HG03558 (cell line): Measurements from ENCODE around the gene JAKMIP2.
"Not testable (repeated sequence)": the region's sequence is repeated elsewhere in the genome, so short reads cannot be mapped to it uniquely, and the experiment has no call there.

ENCODE experiments used
- ATAC-seq: cut with Tn5 transposase; IDR thresholded peaks from one replicate; pipeline ENCODE4 v1.9.1; 2021; ENCODE audit warnings: moderate number of reproducible peaks; ENCODE audit not compliant: unreplicated experiment; ENCODE audit errors: extremely low read depth

JAKMIP2 gene

DNA sequence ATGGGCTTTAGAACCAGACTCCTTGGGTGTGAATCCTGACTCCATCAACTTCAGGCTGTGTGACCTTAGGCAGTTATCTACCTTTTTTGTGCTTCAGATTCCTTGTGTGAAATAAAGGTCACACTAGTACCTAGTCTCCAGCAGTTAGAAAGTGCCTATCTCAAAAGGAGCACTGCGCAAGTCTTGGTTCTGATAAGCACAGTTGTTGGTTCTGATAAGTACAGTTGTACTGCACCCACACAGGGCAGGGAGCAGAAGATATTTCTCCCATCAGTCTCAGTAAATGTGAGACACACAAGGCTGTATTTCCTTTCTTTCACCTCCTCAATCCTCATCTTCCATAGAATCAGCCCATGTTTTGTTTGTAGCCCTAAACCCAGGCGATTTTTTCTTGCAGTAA, 156.1 kb downstream of the JAKMIP2 start:
- no peak for ATAC-seq

DNA sequence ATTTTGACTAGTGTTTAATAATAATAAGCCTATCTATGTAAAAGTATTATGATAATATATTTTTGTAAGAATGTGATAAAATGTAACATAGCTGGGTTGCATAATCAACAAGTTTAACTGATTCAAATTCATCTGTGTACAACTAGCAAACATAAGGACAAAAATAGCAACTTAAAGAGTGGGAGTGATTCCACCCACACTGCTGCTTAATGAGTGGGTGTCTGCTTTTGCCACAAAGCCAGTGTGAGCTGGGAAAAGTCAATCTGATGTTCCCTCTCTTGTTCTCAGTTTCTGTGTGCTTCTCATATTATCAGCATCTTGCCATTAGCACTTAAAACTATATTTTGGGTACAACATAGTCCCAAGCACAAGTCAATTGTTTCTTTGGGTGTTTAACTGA, 161.5 kb downstream of the JAKMIP2 start:
- no peak for ATAC-seq

DNA sequence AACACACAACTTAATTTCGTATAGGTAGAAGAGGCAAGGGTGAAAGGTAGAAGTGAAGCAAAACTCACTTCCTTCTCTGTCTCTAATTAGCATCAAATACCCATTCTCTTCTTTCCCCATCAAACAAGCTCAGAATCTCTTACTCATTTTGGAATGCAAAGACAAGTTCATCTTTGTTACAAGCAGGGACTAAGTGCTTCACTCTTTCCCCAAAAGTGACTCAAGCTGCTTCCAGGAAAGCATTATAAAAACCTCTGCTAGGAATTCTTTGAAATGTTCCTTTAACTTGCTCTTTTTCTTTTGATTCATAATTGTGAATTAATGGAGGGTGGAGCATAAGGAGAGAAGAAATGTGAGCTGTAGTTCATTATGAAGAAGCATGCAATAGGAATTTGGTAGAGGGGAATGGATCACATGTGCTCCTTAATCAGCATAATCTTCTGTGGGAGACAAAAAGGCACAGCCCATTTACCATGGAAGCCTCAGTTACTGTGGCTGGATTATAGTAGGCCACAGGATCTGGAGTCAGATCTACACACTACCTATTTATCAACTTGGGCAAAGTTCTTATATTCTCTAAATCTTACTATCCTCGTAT, 163.1 kb downstream of the JAKMIP2 start:
- no peak for ATAC-seq

DNA sequence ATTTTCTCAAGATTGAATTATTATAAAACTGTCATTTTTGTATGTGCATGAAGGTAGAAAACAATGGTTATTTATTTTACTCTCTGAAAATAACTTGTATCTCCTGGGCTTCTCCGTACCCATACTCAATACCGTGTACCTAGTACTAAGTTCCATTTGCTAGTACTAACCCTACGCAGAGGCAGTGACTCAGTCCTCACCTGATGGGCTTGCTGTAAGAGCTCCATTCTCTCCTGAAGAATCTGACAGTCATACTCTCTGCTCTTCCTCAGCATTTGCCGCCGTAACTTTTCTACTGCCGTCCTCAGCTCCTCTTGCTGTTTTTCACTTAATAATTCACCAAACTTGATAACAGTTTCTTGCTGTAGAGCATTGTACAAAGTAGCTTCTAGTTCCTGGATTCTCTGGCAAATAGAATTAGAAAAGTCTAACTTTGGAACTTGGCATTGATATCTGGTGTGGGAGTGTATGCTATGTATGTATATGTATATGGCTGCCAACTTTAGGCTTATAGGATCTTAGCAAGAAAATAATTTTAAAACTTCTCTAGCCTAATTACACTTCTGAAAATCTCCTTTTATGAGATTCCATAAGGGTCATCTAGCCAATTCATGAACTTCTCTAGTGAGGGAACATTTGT, 164.7 kb downstream of the JAKMIP2 start:
- ATAC-seq = no peak

DNA sequence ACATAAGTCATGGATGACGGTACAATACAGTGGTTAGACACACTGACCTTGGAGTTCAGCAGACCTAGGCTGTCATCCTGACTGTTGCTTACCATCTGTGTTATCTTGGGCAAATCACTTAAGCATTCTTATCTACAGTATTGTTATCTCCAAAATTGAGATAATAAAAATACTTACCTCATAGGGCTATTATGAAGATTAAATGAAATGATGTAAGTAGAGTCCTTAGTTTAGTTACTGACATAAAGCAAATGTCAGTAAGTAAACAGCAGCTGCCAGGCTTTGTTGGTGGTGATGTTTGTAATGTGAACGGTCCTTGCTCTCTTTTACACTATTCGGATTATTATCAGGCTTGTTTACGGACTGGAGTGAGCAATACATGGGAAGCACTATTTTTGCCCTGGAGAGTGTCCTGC, 165.3 kb downstream of the JAKMIP2 start:
- no peak for ATAC-seq

DNA sequence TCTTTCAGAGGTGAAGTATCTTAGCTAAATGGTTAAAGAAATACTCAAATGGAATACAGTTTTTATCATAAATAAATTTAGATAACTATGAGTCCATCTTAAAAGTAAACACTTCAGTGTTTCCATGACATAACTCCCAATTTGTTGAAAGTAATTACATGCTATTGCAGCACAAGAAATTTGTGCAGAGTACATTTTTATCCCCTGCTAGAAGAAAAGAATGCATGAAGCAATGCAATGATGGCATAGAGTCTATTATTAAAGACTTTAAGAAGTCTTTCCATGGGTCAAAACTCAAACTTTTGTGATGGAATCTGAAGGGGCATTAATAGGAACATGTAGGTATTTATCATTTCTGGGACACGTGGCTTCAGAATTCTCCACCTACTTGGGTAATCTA, 166.1 kb downstream of the JAKMIP2 start:
- ATAC-seq = no peak

DNA sequence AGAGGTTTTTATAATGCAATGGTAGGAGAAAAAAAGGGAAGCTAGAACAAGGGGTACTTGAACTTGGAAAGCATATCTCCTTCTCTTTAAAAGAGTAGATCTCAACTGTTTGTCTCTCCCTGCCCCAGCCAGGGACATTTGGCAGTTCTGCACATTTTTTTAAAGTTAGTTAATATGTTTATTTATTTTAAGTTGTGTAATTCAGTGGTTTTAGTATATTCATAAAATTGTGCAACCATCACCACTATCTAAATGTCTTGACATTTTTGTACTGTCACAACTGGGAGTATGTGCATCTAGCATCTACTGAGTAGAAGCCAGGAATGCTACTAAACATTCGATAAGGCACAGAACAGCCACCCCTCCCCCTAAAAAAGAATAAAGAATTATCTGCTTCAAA, 169.2 kb downstream of the JAKMIP2 start:
- ATAC-seq = no peak

DNA sequence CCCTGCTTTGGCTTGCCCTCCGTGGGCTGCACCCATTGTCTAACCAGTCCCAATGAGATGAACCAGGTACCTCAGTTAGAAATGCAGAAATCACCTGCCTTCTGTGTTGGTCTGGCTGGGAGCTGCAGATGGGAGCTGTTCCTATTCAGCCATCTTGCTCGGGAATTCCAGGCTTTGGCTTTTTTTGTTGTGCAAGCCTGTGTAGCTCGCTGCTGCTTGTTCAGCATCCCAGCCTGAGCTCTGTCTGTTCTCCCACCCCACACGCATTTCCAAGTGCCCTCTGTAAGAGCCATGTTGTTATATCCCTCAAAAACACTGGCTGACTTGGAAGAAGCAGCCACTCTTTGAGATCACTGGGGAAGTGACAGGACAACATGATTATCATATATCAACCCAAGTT, 171.0 kb downstream of the JAKMIP2 start:
- ATAC-seq = no peak

DNA sequence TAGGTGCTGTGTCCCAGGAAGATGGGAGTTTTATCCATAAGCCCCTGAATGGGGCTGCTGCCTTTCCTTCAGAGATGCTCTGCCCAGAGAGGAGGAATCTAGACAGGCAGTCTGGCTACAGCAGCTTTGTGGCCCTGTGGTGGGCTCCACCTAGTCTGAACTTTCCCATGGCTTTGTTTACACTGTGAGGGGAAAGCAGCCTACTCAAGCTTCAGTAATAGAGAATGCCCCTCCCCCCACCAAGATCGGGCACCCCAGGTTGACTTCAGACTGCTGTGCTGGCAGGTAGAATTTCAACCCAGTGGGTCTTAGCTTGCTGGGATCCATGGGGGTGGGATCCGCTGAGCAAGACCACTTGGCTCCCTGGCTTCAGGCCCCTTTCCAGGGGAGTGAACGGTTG, 171.7 kb downstream of the JAKMIP2 start:
- ATAC-seq = no peak

DNA sequence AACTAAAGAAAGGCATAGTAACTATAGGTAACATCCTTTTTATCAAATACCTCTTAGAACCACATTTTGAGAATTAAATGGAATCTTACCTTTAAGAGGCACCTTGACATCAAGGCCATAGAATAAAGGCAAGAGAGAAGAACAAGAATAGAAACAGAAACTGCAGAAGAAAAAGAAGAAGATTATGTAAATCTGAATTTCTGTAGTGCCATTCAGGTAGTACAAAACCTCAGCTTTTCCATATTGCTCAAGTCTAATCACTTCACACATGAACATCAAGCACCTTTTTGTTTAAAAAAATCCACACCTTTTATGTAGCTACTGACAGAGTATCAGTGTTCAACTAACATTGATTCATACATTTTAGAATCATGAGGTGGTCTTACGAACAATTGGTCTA, 180.9 kb downstream of the JAKMIP2 start:
- no peak for ATAC-seq

DNA sequence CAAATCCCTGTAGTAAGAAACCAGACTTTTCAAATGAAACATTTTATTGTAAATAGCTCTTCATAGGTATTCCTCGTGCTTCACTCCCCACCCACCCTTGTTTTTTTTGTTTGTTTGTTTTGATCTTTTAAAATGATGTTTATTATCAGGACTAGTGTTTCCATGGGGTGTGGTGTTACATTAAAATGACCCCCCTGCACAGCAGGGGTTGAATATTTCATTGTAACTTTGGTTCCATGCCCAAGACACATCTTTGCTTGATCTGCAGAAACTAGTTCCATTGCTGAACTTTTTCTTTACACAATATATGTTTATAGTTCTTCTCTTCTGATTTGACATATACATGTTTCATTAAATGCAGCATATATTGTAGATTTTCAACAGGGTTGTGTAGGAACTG, 191.4 kb downstream of the JAKMIP2 start:
- ATAC-seq = no peak

DNA sequence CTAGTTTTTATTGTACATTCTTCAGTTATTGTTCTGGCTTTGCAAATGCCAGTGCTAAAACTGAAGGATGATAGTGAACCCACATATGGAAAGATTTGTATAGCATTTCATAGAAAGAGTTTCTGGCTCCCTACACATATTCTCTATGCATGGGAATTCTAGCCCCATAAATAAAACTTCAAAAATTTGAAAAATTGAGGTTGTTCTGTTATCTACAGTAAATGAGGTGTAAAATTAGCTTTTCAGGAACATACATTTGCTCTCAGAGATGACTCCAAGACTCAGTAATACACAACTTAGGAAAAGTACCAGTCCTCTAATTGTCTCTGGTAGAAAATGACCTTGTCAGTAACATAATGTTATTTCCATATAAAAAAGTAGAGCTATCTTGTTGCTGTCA, 192.4 kb downstream of the JAKMIP2 start:
- no peak for ATAC-seq

DNA sequence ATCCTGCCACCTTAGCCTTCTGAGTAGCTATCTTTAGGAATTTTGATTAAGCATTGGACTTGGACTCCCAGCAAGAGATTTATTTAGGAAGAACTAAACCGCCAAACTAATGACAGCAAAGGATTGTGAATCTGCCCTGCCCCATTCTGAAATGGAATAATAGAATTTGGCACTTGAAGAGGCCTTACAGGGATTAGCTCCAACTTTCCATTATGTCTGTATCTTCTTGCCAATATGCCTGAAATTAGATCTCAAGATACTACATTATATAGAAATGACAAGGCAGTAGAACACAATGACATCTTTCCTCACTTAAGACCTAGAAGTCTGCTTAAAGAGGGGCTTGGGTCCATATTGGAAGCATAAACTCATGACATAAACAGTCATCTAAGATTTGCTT, 195.7 kb downstream of the JAKMIP2 start:
- no peak for ATAC-seq

DNA sequence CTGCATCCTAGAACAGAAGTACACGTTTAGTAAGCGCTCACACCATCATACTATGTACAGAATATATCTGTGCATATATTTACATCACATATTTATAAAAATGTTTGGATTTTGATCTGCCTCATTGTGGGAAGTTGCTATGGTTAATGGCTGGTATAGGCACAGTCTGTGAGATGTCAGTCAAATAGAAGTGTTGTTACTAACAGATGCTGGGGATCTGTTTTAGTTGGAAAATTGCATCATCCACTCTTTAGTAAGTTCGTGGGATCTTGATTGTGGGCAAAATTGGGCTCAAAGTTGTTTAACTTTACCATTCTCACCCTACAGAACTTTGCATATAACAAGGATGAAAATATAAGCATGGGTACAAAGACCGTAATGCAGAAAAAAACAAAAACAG, 196.3 kb downstream of the JAKMIP2 start:
- ATAC-seq = no peak

DNA sequence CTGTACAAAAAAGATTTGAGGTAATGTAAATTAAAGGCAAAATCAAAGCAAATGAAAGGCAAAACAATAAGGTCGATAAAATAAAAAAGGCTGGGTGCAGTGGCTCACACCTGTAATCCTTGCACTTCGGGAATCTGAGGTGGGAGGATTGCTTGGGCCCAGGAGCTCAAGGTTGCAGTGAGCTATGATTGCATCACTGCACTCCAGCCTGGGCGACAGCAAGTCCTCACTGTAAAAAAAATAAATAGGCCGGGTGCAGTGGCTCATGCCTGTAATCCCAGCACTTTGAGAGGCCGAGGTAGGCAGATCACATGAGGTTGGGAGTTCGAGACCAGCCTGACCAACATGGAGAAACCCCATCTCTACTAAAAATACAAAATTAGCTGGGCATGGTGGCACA, 200.3 kb downstream of the JAKMIP2 start:
- not testable (repeated sequence) for ATAC-seq

DNA sequence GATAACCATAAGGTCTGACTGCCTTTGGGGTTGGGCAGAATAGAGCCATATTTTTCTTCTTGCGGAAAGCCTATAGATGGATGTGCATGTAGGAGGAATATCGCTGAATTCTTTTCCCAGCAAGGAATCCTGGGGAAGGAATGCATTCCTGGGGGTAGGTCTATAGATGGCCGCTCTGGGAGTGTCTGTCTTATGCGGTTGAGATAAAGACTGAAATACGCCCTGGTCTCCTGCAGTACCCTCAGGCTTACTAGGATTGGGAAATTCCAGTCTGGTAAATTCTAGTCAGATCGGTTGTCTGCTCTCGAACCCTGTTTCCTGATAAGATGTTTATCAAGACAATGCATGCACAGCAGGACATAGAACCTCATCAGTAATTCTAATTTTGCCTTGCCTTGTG, 202.1 kb downstream of the JAKMIP2 start:
- ATAC-seq = not testable (repeated sequence)

DNA sequence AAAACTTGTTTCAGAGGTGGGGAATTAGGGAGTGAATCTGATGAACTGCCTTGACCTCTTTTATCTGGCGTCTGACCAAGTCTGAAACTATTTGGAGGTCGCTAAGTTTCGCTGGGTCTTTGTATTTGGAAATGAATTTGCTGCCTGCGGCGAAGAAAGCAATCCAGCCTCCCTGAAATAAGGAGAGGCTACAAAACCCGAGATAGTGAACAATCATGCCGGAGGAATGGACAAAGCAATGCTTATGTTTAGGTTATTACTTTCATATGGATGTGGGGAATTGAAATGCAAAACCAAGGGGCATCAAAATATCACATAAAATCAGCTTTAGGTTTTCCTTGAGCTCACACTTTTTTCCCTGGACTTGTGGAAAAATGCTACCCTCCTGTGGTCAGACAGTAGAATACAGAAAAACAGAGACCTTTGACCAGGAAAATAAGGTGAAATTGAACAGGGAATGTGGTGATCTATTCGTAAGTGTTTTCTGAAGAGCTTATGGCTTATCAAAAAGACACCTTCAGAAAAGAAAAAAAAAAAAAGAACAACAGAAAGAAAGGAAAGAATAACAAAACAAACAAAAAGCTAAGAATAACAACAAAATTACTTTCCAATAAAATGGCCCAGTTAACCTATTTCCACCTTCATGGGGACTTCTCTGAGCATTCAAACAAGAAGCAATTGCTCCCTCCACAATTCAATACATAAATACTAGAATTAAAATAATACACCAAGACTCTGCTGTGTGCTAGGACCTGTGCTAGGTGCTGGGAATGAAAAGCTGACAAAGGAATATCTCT, 204.1 kb downstream of the JAKMIP2 start:
- no peak for ATAC-seq

DNA sequence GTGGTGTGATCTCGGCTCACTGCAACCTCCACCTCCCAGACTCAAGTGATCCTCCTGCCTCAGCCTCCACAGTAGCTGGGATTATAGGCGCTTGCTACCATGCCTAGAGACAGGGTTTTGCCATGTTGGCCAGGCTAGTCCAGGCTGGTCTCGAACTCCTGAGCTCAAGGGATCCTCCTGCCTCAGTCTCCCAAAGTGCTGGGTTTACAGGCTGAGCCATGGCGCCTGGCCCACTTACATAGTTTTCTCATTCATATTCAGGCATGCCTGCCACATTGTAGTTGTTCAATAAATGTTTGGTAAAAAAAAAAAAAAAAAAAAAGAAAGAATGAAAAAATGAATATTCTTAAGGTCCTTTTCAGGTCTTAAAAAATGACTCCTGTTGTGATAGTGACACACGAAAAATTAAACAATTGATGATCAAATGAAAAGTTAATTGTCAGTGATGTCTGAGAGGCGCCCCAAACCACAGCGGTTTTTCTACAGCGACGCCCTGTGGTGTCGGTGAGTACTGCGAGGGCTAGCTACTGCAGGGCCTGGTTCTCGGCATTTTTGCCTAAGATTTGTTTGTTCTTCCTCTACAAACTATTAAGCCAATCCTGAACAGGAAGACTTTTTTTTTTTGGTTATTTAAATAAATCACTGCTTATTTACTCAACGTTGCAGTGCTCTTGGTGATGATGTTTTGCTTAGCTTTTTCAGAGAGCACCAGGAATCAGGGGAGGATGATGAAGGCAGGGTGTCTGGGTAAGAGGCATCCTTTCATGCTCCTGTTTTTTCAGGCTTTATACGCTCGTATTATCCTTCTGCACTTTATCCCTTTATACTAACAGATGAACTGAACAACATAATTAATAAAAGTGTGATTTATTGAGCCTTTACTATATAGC, 205.6 kb downstream of the JAKMIP2 start:
- ATAC-seq = no peak

DNA sequence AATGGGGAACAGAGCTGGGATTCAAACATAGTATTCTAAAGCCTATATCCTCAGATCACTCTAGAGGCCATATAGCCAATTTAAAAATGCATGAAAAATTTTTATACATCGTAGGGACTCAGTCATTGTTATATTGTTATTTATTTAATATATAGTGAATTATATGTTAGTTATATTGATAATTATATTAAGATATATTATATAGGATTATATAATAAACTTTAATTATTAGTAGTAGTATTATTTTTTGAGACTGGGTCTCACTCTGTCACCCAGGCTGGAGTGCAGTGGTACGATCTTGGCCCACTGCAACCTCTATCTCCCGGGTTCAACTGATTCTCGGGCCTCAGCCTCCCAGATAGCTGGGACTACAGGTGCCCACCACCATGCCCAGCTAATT, 206.9 kb downstream of the JAKMIP2 start:
- no peak for ATAC-seq

DNA sequence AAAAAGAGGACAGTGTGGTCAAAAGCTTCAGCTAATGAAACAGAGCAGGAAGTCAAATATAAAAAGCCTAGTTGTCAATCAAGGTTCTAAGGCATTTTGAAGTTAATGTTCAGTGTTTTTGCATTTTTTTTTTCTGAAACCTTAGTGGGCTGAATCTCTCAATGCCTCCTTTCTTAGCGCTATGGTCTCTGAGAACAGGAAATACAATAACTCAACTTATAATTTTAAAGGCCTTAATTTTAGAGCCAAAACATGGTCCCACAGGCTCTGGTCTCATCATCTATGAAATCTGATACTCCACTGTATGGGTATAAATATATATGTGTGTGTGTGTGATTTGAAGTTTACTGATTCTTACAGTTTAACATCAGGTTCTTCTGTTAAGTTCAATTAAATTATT, 209.3 kb downstream of the JAKMIP2 start:
- ATAC-seq = no peak
